Measurements from ENCODE around the gene ZBTB12.
"Not testable (repeated sequence)": the region's sequence is repeated elsewhere in the genome, so short reads cannot be mapped to it uniquely, and the experiment has no call there.

Gene ZBTB12

GRCh38 chr6:31870385-31870921 lies 31.4 kb downstream of the ZBTB12 start:
- no peak overlapping the region for H3K4me3 ChIP-seq (ENCODE audit: control insufficient read depth, low read depth, low read length)
- DNase-seq (ENCODE audit: low read depth), result no peak
- no peak for TF ChIP-seq CTCF (conservative IDR thresholded peaks at IDR 0.05; ENCODE audit: control insufficient read depth, insufficient read depth, low read depth, low read length)

DNA sequence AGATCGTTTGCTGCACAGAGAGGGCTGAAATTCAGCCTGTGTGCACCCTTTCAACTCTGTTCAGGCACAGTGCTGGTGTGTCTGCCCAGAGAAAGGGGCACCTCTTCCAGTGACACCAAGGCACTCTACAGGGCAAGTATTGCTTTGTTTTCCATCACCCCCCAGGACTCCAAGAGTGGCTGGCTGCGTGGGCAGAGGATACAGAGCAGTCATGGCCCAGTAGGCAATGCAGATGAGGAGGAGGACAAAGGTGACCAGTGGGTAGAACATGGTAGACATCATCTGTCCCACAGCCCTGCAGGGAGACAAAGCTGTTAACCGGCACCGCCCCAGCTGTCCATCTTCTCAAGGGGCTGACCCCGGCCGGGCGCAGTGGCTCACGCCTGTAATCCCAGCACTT lies 32.5 kb downstream of the ZBTB12 start:
- no peak for TF ChIP-seq CTCF (conservative IDR thresholded peaks at IDR 0.05; ENCODE audit: control insufficient read depth, insufficient read depth, low read depth, low read length)
- no peak overlapping the region for H3K4me3 ChIP-seq (ENCODE audit: control insufficient read depth, low read depth, low read length)
- DNase-seq (ENCODE audit: low read depth), result no peak

GRCh38 chr6:31868658-31868971 lies 33.3 kb downstream of the ZBTB12 start:
- H3K4me3 ChIP-seq (ENCODE audit: control insufficient read depth, low read depth, low read length); DNase-seq (ENCODE audit: low read depth): not testable (repeated sequence)

- no peak for DNase-seq (ENCODE audit: low read depth)
- no peak overlapping the region for H3K4me3 ChIP-seq (ENCODE audit: control insufficient read depth, low read depth, low read length)
- no peak for TF ChIP-seq CTCF (conservative IDR thresholded peaks at IDR 0.05; ENCODE audit: control insufficient read depth, insufficient read depth, low read depth, low read length)
Observed at GRCh38 chr6:31865205-31866118, 36.4 kb downstream of the ZBTB12 start.

DNA sequence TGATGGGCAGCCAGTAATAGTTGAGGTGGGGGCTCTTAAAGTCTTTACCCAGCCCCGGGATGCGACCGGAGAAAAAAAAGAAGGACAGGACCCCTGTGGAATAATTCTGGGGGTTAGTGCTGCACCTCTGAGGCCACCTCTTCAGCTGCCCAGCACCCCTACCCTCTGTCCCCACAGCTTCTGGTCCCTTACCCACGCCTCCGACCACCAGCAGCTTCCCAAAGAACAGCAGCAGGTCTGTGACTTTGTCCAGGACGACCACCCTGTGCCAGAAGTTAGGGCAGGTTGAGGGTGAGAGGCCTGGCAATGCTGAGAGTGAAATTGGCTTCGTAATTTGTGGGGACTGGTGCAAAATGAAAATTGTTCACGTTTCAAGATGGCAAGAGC lies 37.1 kb downstream of the ZBTB12 start:
- DNase-seq (ENCODE audit: low read depth), result no peak
- TF ChIP-seq CTCF (conservative IDR thresholded peaks at IDR 0.05; ENCODE audit: control insufficient read depth, insufficient read depth, low read depth, low read length), result no peak
- no peak overlapping the region for H3K4me3 ChIP-seq (ENCODE audit: control insufficient read depth, low read depth, low read length)

DNA sequence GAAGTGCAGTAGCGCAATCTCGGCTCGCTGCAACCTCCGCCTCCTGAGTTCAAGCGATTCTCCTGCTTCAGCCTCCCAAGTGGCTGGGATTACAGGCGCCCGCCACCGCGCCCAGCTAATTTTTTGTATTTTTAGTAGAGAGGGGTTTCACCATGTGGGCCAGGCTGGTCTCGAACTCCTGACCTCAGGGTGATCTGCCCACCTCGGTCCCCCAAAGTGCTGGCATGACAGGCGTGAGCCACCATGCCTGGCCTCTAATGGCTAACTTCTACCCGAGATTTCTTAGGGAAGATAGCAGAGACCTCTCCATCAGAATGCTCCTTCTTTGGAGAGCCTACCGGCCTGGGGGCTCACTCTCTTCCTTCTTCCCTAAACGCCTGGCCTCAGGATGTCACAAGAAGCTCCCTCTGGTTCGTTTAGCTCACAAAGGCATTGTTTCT lies 37.7 kb downstream of the ZBTB12 start:
- peak overlapping the region; percentile 85 for H3K4me3 ChIP-seq (ENCODE audit: control insufficient read depth, low read depth, low read length)
- DNase-seq (ENCODE audit: low read depth), result not testable (repeated sequence)

GRCh38 chr6:31862344-31863235 lies 39.3 kb downstream of the ZBTB12 start, which contains the start of gene NEU1:
TSS of gene NEU1 (minus strand) at chr6:31862821. CDS start at chr6:31862776, 45 bp downstream.
- no peak for TF ChIP-seq CTCF (conservative IDR thresholded peaks at IDR 0.05; ENCODE audit: control insufficient read depth, insufficient read depth, low read depth, low read length)
- peak; percentile 100 for DNase-seq (ENCODE audit: low read depth)
- H3K4me3 ChIP-seq (ENCODE audit: control insufficient read depth, low read depth, low read length), result peak within 1 kb of the TSS; percentile 90

Data from fibroblast of mammary gland (primary cell).